HepG2 (cell line): ENCODE data around the gene AUTS2.

Experiments
- GTF2F1 ChIP-seq: fragments of 150-350 bp; IDR thresholded peaks from 2 replicates; pipeline ENCODE4 v1.6.1; 2014; ENCODE audit warnings: low read length
- NR3C1 ChIP-seq: sonication (generic); formaldehyde crosslinking; IDR thresholded peaks from 2 replicates; pipeline ENCODE4 v1.4.0; 2020; ENCODE audit warnings: missing genetic modification reagents
- RAD51 ChIP-seq: fragments of 450-650 bp; IDR thresholded peaks from 2 replicates; pipeline ENCODE4 v1.6.1; 2016; ENCODE audit warnings: borderline replicate concordance
- TAF1 ChIP-seq: sonication (generic); formaldehyde crosslinking; IDR thresholded peaks from 2 replicates; pipeline ENCODE4 v1.4.0; 2020; ENCODE audit warnings: missing genetic modification reagents
- ZFYVE20 ChIP-seq: sonication (generic); formaldehyde crosslinking; IDR thresholded peaks from 2 replicates; pipeline ENCODE4 v1.8.0; 2023; ENCODE audit warnings: low read depth, mild to moderate bottlenecking, moderate library complexity, missing genetic modification reagents, borderline replicate concordance
- ZNF121 ChIP-seq: sonication (generic); formaldehyde crosslinking; IDR thresholded peaks from 2 replicates; pipeline ENCODE4 v1.5.0; 2020; ENCODE audit warnings: mild to moderate bottlenecking, missing genetic modification reagents
- ZNF569 ChIP-seq: sonication (generic); formaldehyde crosslinking; IDR thresholded peaks from 2 replicates; pipeline ENCODE4 v1.5.0; 2020; ENCODE audit warnings: mild to moderate bottlenecking, missing genetic modification reagents, moderate library complexity, borderline replicate concordance
- ZNF770 ChIP-seq: sonication (generic); formaldehyde crosslinking; IDR thresholded peaks from 2 replicates; pipeline ENCODE4 v1.5.0; 2020; ENCODE audit warnings: mild to moderate bottlenecking, missing genetic modification reagents
- ZZZ3 ChIP-seq: sonication (generic); formaldehyde crosslinking; IDR thresholded peaks from 2 replicates; pipeline ENCODE4 v1.4.0; 2020; ENCODE audit warnings: missing genetic modification reagents, mild to moderate bottlenecking, borderline replicate concordance
- TF ChIP-seq, protein P1 (sequence below): sonication (generic); formaldehyde crosslinking; IDR thresholded peaks from 2 replicates; pipeline ENCODE4 v1.5.0; 2020; ENCODE audit warnings: mild to moderate bottlenecking, missing genetic modification reagents, moderate library complexity

DNA sequence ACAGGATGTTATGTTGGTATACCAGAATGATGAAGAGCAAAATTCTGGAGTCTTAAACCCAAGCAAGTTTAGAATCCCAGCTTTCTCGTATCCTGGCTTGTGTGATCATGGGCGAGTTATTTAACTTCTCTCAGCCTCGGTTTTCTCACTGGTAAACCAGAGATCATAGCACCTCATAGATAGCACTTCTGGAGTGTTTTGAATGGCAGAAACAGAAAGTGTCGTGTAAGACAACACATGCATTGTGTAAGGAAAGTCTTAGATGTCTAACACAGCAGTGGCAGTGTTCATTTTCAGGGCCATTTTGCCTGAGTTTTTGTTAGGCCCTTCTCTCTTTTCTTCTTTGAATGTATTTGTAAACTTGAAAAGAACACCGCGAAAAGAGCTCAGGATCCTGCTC lies 465.1 kb downstream of the AUTS2 start:
- TF ChIP-seq ZNF121 (CRISPR knock-in tag): no peak
- no peak for TF ChIP-seq GTF2F1
- TF ChIP-seq, protein P1, sequence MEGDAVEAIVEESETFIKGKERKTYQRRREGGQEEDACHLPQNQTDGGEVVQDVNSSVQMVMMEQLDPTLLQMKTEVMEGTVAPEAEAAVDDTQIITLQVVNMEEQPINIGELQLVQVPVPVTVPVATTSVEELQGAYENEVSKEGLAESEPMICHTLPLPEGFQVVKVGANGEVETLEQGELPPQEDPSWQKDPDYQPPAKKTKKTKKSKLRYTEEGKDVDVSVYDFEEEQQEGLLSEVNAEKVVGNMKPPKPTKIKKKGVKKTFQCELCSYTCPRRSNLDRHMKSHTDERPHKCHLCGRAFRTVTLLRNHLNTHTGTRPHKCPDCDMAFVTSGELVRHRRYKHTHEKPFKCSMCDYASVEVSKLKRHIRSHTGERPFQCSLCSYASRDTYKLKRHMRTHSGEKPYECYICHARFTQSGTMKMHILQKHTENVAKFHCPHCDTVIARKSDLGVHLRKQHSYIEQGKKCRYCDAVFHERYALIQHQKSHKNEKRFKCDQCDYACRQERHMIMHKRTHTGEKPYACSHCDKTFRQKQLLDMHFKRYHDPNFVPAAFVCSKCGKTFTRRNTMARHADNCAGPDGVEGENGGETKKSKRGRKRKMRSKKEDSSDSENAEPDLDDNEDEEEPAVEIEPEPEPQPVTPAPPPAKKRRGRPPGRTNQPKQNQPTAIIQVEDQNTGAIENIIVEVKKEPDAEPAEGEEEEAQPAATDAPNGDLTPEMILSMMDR (CRISPR knock-in tag): no peak
- TF ChIP-seq ZNF770 (CRISPR knock-in tag): no peak
- no peak for TF ChIP-seq NR3C1
- TF ChIP-seq ZFYVE20 (CRISPR knock-in tag): no peak
- TF ChIP-seq TAF1: no peak
- TF ChIP-seq ZNF569 (CRISPR knock-in tag): no peak
- TF ChIP-seq ZZZ3 (CRISPR knock-in tag): no peak
- TF ChIP-seq RAD51: no peak
